NCI-H2107 treated with DMSO at 0.1 percent for 48 hours (cell line): Measurements from ENCODE around the gene EIF2S1.
"Not testable (repeated sequence)": the region's sequence is repeated elsewhere in the genome, so short reads cannot be mapped to it uniquely, and the experiment has no call there.

Source experiments
- DNase-seq: peaks from one replicate; lab custom pipeline; 2025; ENCODE audit not compliant: unreplicated experiment; lab: John Stamatoyannopoulos, UW

Gene EIF2S1

GRCh38 chr14:67371247-67372148 is 11.4 kb downstream of the EIF2S1 start:
- DNase-seq = no peak

- DNase-seq = no peak
Measured at GRCh38 chr14:67372833-67373232, 12.7 kb downstream of the EIF2S1 start.

GRCh38 chr14:67373347-67373746 is 13.2 kb downstream of the EIF2S1 start:
- no peak for DNase-seq

GRCh38 chr14:67377916-67378315 is 17.8 kb downstream of the EIF2S1 start:
- DNase-seq = no peak

GRCh38 chr14:67385120-67385519 is 25.0 kb downstream of the EIF2S1 start:
- no peak for DNase-seq

GRCh38 chr14:67385618-67386017 is 25.5 kb downstream of the EIF2S1 start:
- DNase-seq = no peak

- no peak for DNase-seq
Measured at GRCh38 chr14:67387195-67387594, 27.1 kb downstream of the EIF2S1 start.

- DNase-seq = no peak
Measured at GRCh38 chr14:67389275-67389674, 29.1 kb downstream of the EIF2S1 start.

- no peak for DNase-seq
Measured at GRCh38 chr14:67389811-67390534, 29.8 kb downstream of the EIF2S1 start.

GRCh38 chr14:67391268-67391667 is 31.1 kb downstream of the EIF2S1 start:
- DNase-seq = no peak

- no peak for DNase-seq
Measured at GRCh38 chr14:67392123-67392522, 32.0 kb downstream of the EIF2S1 start.

- no peak for DNase-seq
Measured at GRCh38 chr14:67392800-67393199, 32.7 kb downstream of the EIF2S1 start.

GRCh38 chr14:67393689-67394088 is 33.6 kb downstream of the EIF2S1 start:
- DNase-seq = no peak

GRCh38 chr14:67395086-67395875 is 35.2 kb downstream of the EIF2S1 start:
- DNase-seq = no peak

GRCh38 chr14:67395876-67396189 is 35.7 kb downstream of the EIF2S1 start:
- DNase-seq = no peak

- DNase-seq = no peak
Measured at GRCh38 chr14:67396381-67396970, 36.3 kb downstream of the EIF2S1 start.

- no peak for DNase-seq
Measured at GRCh38 chr14:67397536-67397935, 37.4 kb downstream of the EIF2S1 start.

- no peak for DNase-seq
Measured at GRCh38 chr14:67400434-67400833, 40.3 kb downstream of the EIF2S1 start.

- DNase-seq = no peak
Measured at GRCh38 chr14:67405771-67406170, 45.6 kb downstream of the EIF2S1 start.

- DNase-seq = not testable (repeated sequence)
Measured at GRCh38 chr14:67408122-67408801, 48.1 kb downstream of the EIF2S1 start.

GRCh38 chr14:67409461-67409860 is 49.3 kb downstream of the EIF2S1 start:
- DNase-seq = no peak
